Lower lobe of right lung (tissue), 2 donors: ENCODE data around the gene WNT11. TPM values are rescaled to one million over a fixed set of nuclear protein-coding genes. Genes with fewer than 3 reads are reported as not detected.

Experiments used
- ATAC-seq, 2 donors: fragments of 200-7000 bp; cut with Tn5 transposase; one replicate each; pipeline ENCODE4 v1.9.1; 2020 to 2022; ENCODE audit warnings: mild to moderate bottlenecking in 2 of 2, moderate library complexity in 2 of 2
- DNase-seq: peaks from one replicate; pipeline ENCODE4 v3.0.0-alpha.2; 2020
- H3K27ac ChIP-seq: fragments of 200-600 bp; one replicate; pipeline ENCODE4 v1.8.0; 2022
- H3K27me3 ChIP-seq: fragments of 200-600 bp; one replicate; pipeline ENCODE4 v1.8.0; 2022; ENCODE audit warnings: low read depth
- H3K36me3 ChIP-seq: fragments of 200-600 bp; one replicate; pipeline ENCODE4 v1.8.0; 2022; ENCODE audit warnings: mild to moderate bottlenecking
- H3K4me1 ChIP-seq: fragments of 200-600 bp; one replicate; pipeline ENCODE4 v1.8.0; 2022
- H3K4me3 ChIP-seq: fragments of 200-600 bp; one replicate; pipeline ENCODE4 v1.8.0; 2022; ENCODE audit warnings: mild to moderate bottlenecking
- H3K9me3 ChIP-seq: fragments of 200-600 bp; one replicate; pipeline ENCODE4 v1.8.0; 2022
- CTCF ChIP-seq: fragments of 200-600 bp; IDR thresholded peaks from one replicate; pipeline ENCODE4 v1.8.0; 2022; ENCODE audit warnings: antibody characterized with exemption, mild to moderate bottlenecking
- intact Hi-C: fragments of 100-400 bp; cut with DNase I; formaldehyde crosslinking; loops from one replicate; pipeline ENCODE4 v1.11.0; 2022
- total RNA-seq: library from RNA; stranded (reverse); fragmentation: NEBNext Ultra II Directional; extraction: Animal tissue kit (Norgen Biotek cat#: 25700); gene quantifications from one replicate; pipeline ENCODE4 v1.2.1, GENCODE V29; 2021
- donor health status: DM: no; HTN: yes; CAD: no; lungs with severe emphysema.

WNT11 gene
- total RNA-seq, 1 donor from 2014 or later = 9.2 TPM

GRCh38 chr11:76175783-76176182 lies 30.5 kb downstream of the WNT11 start:
- H3K27me3 ChIP-seq = no peaks in the 10 kb centered on the region
- no peak for TF ChIP-seq CTCF
- intact Hi-C loops = no loop called here
- H3K36me3 ChIP-seq = no peaks in the 10 kb centered on the region
- no peaks in the 10 kb centered on the region for H3K4me1 ChIP-seq
- DNase-seq (no peak), ATAC-seq (no peak)
- no peak overlapping the region for H3K4me3 ChIP-seq
- H3K9me3 ChIP-seq = no peaks in the 10 kb centered on the region
- H3K27ac ChIP-seq = no peak overlapping the region

- no peak for TF ChIP-seq CTCF
- no peaks in the 10 kb centered on the region for H3K27me3 ChIP-seq
- no peak overlapping the region for H3K27ac ChIP-seq
- H3K9me3 ChIP-seq = no peaks in the 10 kb centered on the region
- no peaks in the 10 kb centered on the region for H3K36me3 ChIP-seq
- no peak overlapping the region for H3K4me3 ChIP-seq
- H3K4me1 ChIP-seq = no peaks in the 10 kb centered on the region
- ATAC-seq (no peak), DNase-seq (no peak)
- intact Hi-C loops = no loop called here
Observed at GRCh38 chr11:76174330-76174729, 32.0 kb downstream of the WNT11 start.

- H3K36me3 ChIP-seq = no peaks in the 10 kb centered on the region
- no peak overlapping the region for H3K4me3 ChIP-seq
- H3K9me3 ChIP-seq = no peaks in the 10 kb centered on the region
- H3K27me3 ChIP-seq = no peaks in the 10 kb centered on the region
- H3K4me1 ChIP-seq = no peaks in the 10 kb centered on the region
- intact Hi-C loops = no loop called here
- no peak for ATAC-seq
- no peak for TF ChIP-seq CTCF
- H3K27ac ChIP-seq = no peak overlapping the region
- DNase-seq = no peak
Observed at GRCh38 chr11:76173663-76174062, 32.6 kb downstream of the WNT11 start.

- ATAC-seq = no peak
- intact Hi-C loops = no loop called here
- Histone ChIP-seq H3K27me3 (no peaks in the 10 kb centered on the region), H3K36me3 (no peaks in the 10 kb centered on the region), H3K4me3 (no peak overlapping the region), H3K27ac (no peak overlapping the region), H3K4me1 (no peaks in the 10 kb centered on the region), H3K9me3 (no peaks in the 10 kb centered on the region)
- DNase-seq = no peak
- no peak for TF ChIP-seq CTCF
Observed at GRCh38 chr11:76172583-76172982, 33.7 kb downstream of the WNT11 start.

GRCh38 chr11:76170468-76170867 lies 35.8 kb downstream of the WNT11 start:
- Histone ChIP-seq H3K36me3 (no peaks in the 10 kb centered on the region), H3K9me3 (no peaks in the 10 kb centered on the region), H3K27me3 (no peaks in the 10 kb centered on the region), H3K27ac (no peak overlapping the region), H3K4me1 (no peaks in the 10 kb centered on the region), H3K4me3 (no peak overlapping the region)
- DNase-seq (no peak), ATAC-seq (no peak)
- TF ChIP-seq CTCF = no peak
- intact Hi-C loops = no loop called here

- H3K27me3 ChIP-seq = no peaks in the 10 kb centered on the region
- no peak for TF ChIP-seq CTCF
- no peak overlapping the region for H3K27ac ChIP-seq
- no peaks in the 10 kb centered on the region for H3K4me1 ChIP-seq
- no peak overlapping the region for H3K4me3 ChIP-seq
- ATAC-seq = no peak
- no peaks in the 10 kb centered on the region for H3K9me3 ChIP-seq
- no peaks in the 10 kb centered on the region for H3K36me3 ChIP-seq
- intact Hi-C loops = no loop called here
- DNase-seq = no peak
Observed at GRCh38 chr11:76169473-76169896, 36.8 kb downstream of the WNT11 start.
